Kasumi-1 (cell line): ENCODE results near the gene REPIN1.

Source experiments
- DNase-seq, 2 experiments: peaks; one replicate each; lab custom pipeline; 2025; lab: John Stamatoyannopoulos, UW

Gene REPIN1

DNA sequence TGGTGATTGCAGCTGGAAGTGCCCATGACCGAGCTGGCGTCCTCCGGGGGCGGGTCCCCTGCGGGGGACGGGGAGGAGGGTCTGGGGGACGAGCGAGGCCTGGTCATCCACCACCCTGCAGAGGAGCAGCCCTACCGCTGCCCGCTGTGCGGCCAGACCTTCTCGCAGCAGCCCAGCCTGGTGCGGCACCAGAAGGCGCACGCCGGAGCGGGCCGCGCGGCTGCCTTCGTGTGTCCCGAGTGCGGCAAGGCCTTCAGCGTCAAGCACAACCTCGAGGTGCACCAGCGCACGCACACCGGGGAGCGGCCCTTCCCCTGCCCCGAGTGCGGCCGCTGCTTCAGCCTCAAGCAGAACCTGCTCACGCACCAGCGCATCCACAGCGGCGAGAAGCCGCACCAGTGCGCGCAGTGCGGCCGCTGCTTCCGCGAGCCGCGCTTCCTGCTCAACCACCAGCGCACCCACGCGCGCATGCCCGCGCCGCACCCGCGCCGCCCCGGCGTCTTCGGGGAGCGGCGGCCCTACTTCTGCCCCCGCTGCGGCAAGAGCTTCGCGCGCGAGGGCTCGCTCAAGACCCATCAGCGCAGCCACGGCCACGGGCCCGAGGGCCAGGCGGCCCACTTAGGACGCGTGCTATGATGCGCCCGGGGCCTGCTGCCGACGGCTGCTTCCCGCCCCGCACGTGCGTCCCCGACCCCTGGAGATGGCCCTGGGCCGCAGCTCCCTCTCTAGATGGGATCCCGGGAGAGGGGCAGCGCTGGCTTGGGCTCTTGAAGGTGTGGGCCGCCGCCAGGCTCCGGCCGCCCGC, 39.2 kb downstream of the REPIN1 start:
- DNase-seq = no peak

DNA sequence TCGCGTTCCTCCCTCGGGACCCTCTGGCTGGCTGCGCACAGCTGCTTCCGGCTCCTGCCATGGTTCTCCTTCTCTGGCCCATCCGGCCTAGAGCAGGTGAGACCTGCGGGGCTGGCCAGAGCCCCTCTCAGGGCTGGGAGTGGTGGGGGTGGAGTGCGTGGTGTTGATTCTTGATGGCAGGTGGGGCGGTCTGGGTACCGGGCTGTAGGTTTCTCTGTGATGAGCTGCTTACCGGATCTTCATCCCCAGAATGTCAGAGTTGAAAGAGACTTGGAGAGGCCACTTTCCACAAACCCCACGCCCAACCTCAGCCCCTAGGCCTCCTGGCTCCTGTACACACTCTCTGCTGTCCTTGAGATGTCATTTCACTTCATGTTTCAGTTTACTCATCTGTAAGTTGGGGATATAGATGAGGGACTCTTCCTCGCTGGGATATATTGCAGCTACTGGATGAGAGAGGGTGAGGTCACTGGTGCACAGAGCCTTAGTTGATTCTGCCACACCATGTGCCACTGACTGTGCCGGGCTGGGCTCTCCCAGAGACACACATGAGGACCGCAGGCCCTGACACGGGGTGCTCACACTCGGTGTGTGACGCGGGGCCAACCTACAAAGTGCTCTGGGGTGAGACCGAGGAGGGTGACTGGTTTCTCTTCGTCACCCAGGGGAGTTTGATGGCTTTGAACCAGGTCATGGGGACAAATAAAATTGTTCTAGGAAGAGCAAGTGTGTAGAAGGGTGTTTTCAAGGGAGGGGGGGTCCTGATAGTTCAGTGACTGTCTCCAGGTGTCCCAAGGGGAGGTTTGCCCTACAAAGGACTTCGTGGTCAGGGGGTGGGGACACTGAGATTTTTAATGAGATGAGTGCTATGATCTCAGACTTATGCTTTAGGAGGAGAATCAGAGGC, 40.0 kb downstream of the REPIN1 start:
- no peak for DNase-seq

DNA sequence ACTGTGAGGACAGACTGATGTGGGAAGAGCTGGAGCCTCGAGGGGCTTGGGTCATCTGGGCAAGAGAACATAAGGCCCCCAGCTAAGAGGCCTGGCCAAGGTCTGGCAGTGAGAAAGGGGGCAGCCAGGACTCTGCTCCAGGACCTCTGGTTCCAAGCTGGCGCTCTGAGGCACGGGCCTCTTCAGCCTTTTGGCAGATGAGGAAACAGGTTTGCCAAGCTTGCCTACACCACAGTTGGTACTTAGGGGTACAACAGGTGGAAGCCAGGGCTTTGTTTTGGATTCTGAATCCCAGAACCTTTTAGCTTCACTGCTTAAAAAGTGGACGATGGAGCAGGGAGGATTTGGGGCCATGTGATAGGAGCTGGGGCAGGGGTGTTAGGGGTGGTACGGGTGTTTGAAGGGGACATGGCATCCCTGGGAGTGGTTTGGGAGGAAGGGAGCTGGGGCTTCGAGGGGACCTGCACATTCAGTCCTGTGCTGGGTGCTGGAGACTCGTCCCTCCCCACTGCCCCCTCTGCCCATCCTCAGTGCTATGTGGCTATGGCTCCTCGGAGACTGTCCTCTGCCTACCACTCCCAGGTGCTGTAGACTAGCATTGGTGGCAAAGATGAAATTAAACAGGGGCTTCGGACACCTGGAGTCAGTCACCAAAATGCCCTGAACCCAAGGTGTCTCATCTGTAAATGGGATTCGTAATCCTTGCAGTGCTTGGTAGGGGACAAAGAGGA, 40.8 kb downstream of the REPIN1 start:
- DNase-seq = no peak

DNA sequence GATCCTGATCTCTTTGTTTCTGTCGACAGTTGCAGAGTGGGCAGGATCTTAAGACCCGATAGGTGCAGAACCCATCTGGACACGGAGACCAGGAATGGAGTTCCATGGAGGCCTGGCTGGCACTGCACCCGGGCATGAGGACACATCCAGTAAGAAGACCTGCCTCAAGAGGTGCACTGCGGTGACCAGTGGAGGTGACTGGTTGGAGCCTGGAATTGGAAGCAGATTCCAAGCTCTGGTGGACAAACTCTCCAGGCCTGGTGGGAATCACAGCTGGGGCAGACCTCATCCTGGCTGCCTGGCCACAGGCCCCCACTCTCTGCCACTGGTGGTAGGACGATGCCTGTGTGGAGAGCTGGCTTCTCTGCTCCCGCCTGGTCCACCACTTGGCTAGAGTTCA, 41.5 kb downstream of the REPIN1 start:
- DNase-seq = no peak

DNA sequence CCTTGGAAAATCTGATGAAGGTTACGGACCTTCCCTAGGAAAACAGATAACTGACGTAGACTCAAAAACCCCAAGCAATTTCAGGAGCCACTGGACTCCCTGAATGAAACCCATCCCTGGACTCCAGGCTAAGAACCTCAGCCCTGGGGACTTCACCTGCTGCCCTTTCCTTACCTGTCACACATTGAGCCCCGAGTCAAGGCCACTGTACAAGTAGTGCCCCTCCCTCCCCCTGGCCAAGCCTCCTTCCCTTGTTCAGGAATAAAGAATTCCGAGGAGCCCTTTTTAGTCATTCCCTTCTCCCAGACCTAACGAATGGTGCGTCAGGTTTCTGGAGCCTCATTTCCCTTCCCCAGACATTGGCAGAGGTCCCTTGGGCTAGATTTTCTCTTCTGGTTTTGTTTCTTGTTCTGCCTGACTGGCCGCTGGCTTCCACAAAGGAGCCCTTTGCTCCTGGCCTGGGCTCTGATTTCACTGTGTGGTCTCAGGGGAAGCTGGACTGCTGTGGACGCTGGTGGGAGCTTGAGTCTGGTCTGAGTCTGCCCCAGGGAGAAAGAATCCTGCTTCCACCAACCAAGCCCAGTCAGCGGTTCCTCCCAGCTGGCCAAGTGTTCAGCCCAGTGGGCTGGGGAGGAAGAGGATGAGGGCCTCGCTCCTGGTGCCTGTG, 42.2 kb downstream of the REPIN1 start:
- DNase-seq = no peak

DNA sequence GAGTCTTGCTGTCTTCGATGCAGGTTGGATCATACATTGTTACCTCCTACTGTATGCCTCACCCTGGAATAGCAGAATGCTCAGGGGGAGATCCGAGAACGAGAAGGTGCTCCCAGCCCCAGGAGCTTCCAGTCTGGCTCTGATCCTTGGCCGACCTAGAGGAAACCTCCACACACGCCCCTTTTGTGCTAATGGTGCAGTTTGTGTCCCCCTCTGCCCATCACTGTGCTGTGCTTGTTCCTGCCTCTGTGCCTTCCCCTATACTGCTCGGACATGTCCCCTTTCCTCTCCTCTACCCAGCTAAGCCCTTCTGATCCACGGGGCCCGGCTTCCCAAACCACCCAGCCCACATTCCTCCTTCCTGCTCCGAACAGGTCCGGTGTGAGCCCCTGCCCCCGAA, 43.0 kb downstream of the REPIN1 start:
- DNase-seq = no peak

DNA sequence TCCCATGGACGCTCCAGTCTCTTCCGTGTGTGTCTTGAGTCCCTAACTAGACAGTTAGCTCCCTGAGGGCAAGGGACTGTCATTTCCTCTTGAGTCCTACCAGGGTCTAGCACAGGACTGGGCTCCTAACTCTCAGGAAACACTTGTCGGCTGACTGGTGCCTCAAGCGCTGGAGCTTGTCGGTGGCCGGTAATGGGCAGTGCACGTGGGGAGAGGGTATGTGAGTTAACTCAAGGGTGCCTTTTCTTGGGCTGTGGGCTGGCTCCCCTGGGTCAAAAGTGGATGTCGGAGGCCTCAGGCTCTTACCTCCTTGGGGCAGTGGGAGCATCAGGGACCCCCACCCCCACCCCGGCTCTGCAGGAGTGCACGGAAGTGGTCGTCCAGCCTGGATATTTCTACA, 43.4 kb downstream of the REPIN1 start:
- DNase-seq = no peak

DNA sequence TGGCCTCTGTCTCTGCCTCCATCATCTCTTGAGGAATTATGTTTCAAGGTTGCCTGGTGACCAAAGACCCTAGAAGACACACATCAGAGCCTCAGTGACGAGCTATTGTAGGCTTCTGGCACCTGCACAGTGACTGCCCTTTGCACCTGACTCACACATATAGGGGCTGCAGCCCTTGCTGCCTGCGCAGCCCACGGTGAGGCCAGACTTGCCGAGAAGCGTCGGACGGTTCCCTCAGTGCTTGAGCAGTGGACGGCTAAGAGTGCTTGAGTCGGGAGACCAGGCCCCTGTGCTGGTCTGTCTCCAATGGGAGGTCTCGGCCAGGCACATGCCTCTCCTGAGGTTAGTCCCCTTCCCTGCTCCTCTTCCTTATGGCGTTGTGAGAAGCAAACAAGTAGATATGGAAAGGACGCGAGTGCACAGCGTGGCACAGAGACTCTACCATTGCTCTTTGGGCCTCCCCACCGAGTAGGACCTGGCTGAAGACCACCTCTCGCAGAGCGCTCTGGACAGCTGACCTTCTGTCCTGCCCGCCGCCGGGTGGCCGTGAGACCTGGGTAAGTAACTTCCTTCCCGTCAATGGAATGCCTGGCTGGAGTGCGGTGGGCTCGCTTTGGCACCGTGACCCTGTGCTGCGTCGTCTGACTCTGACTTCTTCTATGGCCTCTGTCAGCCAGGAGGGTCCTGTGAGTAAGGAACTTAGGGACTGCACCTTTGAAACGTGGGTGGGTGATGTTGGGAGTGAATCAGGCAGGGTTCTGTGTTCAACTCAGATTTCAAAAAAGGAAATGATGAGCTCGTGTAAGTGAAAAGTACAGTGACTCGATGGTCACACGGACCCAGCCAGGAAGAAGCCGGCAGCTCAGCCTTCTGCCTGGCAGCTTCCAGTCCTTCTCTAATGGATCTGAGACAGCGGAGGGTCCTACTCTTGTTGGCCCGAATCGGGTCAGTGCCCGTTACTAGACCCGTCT, 44.2 kb downstream of the REPIN1 start:
- no peak for DNase-seq

DNA sequence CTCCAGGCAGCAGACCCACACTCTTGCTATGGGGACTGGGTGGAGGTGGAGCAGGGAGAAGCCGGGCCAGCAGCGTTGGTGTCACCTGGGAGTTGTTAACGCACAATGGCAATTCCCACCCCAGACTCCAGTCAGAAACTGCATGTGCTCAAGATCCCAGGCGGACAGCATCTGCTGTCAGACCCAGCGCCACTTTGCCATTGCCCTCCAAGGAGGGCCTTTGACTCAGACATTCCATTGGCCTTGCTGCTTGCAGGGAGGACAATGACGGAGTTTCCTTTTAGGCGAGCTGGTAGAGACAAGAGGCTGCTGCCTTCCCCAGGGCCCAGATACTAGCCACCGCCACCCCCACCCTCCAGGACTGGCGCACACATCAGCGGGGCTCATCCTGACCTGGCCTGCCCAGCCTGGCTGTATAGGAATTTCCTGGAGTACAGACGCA, 45.0 kb downstream of the REPIN1 start:
- DNase-seq = no peak

DNA sequence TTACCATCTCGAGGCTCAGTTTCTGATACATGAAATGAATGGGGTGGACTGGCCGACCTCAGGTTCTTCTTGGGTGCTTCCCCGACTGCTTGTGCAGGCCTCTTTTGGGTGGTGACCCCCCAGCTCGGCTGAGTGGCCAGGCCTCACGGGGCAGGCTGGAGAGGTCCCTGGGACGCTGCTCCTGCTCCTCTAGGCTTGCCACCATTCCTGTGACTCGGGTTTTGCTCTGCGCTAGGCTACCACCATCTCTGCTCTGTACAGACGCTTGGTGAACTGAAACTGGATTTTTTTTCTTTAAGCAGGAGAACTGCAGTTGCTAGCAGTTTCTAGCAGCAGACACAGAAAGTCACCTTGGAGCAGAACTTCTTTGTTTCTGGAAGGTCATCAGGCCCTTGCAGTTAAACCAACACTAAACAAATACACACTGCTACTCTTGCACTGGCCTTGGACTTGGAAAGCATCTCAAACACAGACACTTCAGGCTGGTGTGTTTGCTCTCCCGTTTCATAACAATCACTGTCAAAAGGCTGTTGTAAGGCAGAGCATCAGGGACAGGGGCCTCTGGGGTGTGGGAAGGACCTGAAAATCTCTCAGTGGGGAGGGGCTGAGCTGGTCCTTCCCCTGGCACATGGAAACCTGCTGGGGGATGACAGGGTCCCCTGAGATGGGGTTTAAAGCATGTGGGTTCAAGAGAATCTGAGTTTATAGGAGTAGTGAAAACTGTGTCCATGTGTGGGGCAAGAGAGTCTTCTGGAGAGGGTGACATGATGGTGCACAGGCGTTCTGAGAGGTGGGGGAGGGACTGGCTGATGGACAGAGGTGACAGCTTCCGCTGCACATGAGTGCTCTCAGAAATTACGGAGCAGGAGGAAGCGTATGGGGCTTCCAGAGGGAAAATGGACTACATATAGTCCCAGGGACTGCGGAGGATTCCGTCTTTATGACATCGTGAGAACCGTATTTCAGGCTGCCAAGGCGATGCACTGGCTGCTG, 46.8 kb downstream of the REPIN1 start:
- DNase-seq = no peak

DNA sequence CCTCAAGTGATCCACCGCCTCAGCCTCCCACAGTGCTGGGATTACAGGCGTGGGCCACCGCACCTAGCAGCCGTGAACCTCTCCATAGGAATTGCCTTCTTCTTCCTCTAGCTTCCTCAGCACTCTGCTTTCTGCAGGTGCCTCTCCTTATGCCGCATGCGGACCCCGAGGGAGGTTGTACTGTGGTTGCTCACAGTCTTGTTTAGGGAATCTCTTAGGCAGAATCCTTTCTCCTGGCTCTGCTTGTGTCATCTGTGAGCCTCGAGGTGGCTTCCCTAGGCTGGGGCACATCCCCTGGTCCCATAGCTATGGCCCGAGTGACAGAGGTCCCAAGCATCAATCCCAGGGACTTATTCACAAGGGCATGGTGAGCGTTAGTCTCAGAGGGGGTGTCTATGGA, 48.6 kb downstream of the REPIN1 start:
- DNase-seq = no peak

DNA sequence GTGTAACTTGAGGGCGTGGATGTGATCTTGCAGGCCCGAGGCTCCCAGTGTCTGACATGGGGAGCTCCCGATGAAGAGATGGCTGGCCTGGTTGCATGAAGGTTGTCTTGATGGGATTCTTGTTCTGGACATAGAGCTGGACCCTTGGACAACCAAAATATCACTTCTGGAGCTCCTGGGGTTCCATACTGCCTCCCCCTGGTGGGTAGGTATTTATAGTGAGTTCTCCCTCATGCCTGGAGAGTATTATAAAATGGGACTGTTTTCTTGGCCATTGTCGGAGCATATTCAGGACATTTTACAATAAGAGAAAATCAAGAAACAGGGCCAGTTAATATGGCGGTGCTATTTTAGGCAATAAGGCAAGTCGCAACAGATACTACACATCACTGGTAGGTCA, 49.2 kb downstream of the REPIN1 start:
- no peak for DNase-seq

DNA sequence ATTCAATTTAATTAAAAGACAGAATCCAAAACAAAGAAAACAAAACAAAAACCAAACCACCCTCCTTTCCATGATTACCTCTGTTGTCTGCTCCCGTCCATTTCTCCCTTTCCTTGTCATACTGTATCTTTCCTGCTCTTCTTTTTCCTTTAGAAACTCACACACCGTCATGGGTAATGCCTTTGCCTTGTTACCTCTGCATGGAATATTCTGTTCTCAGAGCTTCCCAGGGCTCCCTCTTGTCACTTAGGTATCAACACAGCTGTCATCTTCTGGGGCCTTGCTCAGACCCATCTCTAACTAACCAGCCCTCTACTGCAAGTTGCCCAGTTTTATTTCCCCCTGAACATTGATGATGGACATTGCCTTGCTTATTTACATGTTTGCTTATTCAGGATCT, 51.6 kb downstream of the REPIN1 start:
- no peak for DNase-seq

DNA sequence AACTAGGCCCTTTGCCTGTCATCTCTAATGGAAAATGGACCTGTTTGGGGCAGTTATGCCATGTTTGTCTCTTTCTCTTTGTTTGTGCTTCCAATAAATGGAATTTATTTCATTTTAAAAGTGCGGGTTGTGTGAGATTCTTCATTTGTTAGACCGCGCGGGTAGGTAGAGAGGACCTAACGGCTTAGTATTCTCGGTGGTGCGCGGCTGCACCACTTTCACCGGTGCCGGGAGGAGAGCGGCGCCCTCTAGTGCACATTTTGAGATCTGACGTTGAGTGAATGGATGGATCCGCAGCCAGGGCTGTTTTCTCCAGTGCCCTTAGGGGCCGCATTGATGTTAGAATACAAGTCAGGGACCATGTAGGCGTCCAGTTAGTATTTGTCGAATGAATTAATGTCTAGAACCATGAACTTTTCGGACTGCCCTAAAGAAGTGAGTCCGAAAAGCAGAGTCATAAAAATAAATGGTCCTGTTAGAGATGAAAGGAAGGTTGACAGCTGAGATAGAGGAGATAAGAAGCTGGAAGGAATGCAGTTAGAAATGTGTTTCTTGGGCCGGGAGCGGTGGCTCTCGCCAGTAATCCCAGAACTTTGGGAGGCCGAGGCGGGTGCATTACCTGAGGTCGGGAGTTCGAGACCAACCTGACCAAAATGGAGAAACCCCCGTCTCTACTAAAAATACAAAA, 52.5 kb downstream of the REPIN1 start:
- DNase-seq = peak; percentile 90

DNA sequence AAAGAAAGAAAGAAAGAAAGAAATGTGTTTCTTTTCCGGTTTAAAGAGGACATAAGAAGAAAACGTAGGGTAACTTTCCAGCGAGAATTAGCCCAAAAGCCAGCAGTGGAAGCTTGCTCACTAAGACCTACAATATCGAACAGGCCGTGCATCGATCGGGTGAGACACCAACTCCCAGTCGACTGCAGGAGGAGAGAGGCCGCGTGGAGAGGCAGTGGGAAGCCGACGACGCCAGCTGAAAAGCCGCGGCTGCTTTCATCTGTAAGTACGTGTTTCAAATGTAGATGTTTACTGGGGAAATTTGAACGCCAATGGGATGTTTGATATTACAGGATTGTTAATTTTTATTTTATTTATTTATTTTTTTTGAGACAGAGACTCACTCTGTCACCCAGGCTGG, 53.2 kb downstream of the REPIN1 start:
- no peak for DNase-seq
